NCI-H526 (cell line): ENCODE results near the gene CARS2.
"Not testable (repeated sequence)": the region's sequence is repeated elsewhere in the genome, so short reads cannot be mapped to it uniquely, and the experiment has no call there.

Source experiments
- DNase-seq, 2 experiments: peaks; one replicate each; lab custom pipeline; 2025; lab: John Stamatoyannopoulos, UW

The CARS2 gene

DNA sequence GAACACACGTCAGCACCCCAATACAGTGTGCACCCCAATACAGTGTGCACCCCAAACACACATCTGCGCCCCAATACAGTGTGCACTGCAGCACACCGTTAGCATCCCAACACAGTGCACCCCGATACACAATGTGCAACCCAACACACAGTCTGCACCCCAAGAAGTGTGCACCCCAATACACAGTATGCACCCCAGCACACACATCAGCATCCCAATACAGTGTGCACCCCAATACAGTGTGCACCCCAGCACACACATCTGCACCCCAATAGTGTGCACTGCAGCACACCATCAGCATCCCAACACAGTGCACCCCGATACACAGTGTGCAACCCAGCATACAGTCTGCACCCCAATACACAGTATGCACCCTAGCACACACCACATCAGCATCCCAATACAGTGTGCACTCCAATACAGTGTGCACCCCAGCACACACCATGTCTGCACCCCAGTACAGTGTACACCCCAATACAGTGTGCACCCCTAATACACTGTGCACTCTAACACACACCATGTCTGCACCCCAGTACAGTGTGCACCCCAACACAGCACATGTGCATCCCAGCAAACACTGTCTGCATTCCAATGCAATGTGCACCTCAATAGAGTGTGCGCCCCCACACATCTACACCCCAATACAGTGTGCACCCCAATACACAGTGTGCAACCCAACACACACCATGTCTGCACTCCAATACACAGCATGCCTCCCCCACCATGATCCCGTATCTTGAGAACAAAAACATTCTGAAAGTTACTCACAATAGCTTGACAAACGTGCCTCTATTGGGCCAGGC lies 855 bp upstream of the CARS2 start:
- no peak for DNase-seq

DNA sequence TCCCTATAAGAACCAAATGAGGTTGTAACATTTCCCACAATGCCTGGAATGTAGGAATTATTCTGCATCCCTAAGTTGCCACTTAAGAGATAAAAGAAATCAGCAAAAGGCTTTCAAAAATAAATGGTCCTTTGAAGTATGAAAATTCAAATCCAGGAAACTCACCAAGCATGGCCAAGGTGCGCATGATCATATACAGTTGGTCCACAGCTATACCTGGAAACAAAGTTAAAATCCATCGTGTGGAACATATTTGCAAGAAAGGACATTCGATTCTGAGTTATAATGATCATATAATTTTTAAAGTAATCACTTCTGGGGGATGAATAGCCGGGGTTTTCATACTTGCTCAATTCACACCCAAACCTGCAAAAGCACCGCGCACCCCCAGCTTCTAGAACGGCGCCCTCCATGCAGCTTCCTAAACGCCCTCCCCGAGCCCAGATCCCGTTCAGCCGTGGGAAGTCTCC lies 525 bp downstream of the CARS2 start:
- DNase-seq: no peak

DNA sequence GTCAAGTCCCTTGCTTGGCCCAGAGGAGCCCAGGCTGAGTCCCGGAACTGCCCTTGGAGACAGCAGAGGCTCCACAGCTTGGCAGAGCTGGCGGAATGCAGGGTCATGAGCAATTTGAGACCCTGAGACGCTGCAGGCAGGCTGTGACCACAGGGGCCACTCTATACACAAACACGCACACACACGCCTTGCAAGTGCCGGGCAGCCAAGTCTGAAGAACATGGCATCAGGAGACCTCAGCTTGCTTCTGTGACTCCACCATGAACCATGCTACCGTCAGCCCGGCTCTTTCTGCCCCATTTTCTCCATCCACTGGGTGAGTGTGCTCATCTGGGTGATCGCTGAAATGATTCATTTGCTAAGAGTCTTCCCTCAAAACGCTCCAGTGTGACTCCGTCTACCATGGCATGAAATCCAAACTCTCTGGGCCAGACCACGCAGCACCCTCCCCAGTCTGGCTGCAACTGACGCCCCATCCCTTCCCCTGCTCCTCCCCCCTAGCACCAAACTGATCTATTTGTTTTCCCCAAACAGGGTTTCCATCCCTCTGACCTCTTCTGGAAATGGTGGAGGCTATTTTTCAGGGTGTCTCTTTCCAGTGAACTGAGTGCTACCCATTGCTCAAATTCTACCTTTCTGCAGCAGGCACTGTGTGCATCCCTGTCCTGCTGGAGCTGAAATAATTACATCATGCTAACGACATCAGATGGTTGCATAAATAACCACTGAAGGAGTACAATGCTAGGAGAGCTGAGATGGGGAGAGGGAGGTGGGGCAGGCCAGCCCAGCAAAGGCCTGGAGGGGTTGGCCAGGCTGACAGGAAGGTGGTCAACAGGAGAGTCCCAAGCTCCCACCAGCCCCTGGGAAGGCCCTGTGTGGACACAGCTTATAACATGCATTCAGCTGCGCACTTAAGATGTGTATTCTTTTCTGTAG lies 3.1 kb downstream of the CARS2 start:
- DNase-seq: no peak

DNA sequence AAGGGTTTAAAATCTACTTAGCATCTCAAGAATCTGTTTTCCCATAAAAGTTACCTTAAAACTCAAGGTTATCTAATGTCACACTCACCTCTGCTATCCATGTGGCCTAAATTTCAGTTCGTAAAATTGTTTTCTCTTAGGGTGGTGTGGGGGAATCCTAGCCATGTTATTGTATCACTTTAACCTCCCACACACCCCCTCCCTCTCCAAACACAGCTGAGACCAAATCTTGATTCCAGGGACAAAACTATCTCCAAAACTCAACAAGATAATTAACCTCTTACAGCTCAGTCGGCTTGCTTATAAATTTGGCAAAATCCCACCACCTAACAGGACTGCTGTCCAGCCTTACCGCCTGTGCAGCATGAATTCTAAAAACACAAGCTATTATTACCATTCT lies 3.8 kb downstream of the CARS2 start:
- DNase-seq: no peak

DNA sequence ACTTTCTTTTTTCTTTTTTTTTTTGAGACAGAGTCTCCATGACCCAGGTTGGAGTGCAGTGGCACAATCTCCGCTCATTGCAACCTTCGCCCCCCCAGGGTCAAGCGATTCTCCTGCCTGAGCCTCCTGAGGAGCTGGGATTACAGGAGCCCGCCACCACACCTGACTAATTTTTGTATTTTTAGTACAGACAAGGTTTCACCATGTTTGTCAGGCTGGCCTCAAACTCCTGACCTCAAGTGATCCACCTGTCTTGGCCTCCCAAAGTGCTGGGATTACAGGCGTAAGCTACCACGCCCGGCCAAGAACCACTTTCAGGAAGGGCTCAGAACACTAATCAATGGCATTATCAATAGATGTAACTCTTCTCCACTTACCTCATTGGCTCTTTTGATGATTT lies 4.9 kb downstream of the CARS2 start:
- not testable (repeated sequence) for DNase-seq

DNA sequence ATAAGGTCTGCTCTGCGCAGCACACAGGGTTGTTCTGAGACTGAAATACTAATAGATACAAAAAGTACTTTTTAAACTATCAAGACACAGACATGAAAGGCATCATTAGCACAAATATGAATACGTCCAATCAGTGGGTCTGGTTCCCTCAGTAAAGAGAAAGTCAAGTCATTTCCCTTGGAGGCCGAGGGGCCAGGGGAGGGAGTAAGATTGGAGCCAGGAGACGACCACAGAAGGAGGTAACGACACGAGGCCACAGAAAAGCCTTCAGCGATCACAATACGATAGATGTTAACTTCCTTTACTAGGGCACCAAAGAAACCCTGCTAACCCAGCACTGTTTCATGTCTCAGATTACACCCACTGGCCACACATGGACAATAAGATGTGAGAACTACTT lies 5.3 kb downstream of the CARS2 start:
- DNase-seq: no peak

DNA sequence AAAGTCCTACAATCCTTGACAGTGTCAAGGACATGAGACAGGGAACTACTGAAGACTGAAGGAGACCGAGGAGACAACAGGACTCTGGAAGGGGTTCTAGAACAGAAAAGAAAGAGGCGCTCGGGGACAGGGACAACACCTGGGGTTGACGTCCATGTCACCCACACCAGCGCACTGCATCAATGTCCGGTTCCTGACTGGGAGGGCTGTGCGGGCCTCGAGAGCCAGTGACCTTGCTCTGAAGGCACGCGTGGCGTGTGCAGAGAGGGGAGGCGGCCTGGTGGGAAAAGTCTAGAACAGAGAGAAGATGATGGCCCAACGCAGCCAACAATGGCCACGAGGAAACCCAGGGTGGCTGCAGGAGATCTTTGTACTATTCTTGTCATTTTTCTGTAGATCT lies 5.7 kb downstream of the CARS2 start:
- no peak for DNase-seq

DNA sequence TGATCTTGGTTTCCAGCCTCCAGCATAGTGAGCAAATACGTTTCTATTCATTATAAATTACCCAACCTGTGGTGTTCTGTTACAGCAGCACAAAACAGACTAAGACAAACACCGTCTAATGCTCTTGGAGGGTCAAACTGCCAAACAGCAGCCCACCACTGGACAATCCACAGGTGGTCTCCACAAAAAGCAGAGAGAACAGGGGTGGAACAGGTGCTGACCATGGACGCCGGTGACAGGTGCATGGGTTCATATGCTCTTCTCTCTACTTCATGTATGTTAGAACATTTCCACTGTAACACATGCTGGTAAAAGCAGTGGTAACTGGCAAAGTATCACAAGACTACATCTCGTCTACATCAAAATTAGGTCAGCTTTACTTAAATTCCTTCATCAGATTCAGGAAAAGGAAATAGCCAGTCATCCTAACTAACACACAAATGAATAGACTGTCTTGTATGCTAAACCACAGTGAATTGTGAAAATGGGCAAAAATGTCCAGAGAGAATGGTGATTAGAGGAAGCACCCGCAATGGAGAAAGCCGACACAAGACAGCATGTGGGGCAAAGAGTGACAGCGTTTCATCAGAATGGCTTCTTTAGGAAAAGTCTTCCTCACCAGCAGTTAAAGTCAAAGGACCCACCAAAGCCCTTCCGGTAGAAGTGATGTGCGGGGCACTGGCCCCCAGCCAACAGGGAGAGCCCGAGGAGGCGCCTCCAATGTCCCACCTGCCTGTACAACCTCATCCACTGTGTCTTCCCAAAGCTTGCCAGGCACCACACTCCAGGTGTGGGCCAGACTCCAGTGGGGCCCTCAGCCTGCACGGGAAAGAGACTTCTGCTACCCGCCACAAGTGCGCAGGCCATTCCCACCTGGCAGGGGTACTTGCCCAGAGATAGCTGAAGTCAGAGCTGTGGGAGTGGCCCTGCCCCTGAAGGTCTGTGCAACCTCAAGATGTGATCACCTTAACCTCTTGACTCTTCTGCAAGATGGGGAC lies 6.5 kb downstream of the CARS2 start:
- DNase-seq: no peak

DNA sequence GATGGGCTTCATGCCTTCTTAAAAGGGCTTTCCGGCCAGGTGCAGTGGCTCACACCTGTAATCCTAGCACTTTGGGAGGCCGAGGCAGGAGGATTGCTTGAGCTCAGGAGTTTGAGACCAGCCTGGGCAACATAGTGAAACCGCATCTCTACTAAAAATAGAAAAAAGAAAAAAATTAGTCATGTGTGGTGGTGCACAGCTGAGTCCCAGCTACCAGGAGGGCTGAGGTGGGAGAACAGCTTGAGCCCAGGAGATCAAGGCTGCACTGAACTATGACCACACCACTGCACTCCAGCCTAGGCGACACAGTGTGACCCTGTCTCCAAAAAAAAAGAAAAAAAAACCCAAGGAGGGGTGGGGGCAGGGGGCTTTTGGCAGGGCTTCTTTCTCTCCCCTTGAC lies 7.2 kb downstream of the CARS2 start:
- no peak for DNase-seq

DNA sequence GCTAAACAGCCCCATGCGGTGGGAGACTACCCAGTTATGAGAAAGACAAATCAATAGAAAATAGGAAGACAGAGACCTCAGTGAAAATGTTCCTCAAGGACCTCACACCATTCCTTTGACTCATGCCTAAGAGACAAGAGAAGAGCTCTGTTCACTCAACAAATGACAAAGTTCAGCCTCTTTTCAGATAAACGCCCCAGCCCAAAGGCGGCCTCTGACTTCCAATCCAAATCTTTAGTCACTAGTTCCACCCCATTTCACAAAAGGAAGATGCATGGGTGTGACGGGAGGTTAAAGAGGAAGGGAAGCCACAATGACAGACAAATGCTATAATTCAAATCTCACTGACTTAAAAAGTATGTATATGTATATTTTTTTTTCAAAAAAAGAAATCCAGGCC lies 8.1 kb downstream of the CARS2 start:
- DNase-seq: no peak

DNA sequence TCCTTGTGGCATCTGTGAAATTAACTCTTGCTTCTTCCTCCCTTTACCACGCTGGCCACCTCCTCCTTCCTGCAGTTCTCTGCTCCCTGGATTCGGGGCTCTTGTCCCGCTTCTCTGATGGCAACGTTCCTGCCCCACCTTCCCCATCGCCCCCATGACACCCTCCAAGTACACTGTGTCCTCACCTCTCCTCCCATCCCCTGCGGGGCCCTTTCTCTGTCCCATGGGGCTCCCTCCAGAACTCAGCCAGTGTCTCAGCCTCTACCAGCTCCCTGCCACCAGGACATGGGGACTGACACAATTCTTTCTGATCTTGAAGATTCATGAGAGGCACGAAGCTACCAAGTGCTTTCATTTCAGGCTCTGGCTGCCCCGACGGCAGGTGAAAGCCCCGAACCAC lies 9.1 kb downstream of the CARS2 start:
- DNase-seq: no peak

DNA sequence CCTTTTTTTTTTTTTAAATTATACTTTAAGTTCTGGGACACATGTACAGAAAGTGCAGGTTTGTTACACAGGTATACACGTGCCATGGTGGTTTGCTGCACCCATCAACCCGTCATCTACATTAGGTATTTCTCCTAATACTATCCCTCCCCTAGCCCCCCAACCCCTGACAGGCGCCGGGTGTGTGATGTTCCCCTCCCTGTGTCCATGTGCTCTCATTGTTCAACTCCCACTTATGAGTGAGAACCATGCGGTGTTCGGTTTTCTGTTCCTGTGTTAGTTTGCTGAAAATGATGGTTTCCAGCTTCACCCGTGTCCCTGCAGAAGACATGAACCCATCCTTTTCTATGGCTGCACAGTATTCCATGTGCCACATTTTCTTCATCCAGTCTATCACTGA lies 10.1 kb downstream of the CARS2 start:
- not testable (repeated sequence) for DNase-seq

DNA sequence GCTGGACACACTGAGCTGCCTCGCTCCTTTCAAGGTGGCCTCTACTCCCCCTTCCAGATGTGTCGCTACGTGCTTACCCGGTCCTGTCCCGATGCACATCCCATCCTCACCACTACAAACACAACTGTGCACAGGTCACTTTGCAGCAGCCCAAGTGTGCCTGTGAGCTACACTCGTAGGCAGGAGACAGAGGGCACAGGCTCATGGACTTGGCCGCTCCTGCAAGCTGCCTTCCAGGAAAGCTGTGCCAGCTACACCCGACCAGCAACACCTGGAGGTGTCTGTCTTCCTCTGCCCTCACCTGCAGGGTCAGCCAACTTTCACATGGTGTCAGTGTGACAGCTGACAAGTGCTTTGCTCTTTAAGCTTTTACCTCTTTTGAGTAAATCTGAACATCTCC lies 15.4 kb downstream of the CARS2 start:
- no peak for DNase-seq

DNA sequence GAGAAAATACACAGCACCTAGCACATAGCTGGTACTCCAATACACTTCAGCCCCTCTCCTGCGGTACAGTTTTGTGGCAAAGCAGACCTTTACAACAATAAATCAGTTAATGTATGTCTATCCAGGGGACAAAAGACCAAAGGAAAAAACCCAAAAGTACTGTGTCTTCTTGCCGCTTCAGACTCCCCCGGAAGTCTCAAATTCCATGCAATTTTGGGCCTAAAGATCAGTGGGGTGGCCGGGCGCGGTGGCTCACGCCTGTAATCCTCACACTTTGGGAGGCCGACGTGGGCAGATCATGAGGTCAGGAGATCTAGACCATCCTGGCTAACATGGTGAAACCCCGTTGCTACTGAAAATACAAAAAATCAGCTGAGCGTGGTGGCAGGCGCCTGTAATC lies 16.2 kb downstream of the CARS2 start:
- no peak for DNase-seq

DNA sequence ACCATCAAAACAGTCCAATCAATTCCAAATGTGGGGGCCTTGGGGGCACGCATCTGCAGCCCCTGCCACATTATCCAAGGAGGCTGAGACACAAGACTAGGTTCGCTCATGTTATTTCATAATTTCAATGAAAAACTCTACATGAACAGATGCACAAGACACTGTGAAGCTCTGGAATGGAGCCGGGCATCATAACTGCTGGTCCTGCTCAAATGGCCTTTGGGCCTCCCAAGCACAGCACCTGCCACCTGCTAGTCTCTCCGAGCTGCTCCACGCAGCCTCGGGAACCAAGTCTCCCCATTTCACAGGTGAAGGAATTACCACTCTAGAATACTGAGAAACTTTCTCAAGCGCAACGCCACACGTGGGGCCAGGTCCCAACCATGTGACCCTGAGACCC lies 16.9 kb downstream of the CARS2 start:
- no peak for DNase-seq

DNA sequence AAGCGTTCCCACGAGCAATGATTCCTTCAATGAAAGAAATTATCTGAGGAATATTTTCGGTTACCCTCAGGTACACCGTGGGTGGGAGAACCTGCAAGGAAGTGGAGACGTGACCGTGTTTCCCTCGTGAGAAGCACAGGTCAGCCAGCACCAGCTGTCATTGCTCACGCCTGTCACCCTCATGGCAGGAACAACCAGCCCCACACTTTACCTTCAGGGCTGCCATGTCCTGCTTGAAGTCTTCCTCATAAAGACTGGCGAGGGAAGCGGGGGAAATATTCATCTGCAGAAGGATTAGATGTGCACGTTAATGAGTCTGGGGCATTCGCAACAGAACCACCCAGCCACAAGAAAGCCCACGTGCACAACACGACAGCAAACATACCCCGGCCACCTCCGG lies 18.2 kb downstream of the CARS2 start:
- no peak for DNase-seq

DNA sequence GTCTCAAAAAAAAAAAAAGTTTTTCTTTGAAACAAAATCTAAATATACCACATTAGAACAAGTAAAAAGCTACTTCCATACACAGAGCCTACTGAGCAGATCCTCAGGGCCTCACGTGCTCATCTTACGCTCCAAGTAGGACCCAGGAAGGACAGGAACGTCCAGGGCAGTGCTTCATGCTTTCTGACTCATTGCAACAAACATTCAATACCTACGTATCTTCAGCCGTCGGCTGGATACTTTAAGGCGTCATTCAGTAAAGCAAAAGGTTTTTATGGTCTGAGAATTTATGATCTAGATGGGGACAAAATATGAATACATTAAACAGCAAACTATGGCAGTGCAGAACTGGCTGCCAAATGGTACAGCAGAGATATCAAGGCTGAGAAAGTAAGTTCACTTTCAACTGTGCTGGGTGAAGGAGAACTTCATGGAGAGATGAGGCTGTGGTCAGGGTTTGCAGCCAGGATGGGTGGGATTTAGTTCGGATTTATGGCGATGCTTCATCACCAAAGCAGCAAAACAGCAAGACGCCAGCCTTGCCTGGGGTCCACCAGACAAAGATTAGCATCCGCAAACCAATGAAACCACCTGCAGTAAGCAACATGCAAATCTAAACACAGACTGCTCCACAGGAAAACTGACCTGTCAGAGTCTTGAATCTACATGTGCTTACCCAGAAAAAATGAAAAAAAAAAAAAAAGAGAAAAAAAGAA lies 20.5 kb downstream of the CARS2 start:
- DNase-seq: peak; percentile 94 to 95

DNA sequence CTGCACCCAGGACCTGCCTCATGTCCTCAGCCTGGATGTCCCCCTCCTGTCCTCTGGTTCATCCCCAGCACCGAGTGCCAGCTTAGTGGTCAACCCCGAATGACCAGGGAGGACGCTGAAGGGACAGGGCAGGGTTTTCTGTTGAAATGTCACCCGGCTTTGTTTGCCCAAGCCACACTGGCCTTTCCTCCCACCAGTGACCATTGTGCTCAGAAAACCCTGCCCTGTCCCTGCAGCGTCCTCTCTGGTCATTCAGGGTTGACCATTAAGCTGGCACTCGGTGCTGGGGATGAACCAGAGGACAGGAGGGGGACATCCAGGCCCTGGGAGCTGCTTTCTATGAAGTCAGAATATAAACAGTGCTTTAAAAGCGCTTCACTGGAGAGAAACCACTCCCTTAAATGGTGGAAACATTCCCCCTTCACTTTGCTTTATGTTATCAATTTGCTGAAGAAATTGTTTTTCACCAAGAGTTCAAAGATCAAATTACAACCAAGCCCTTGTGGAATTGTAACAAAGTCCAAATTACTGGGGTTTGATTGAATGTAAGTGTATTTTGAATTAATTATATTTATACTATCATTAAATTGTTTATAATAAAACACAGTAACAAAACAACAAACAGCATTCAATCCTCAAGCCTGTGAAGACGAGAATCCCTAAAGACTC lies 21.4 kb downstream of the CARS2 start:
- DNase-seq: no peak

DNA sequence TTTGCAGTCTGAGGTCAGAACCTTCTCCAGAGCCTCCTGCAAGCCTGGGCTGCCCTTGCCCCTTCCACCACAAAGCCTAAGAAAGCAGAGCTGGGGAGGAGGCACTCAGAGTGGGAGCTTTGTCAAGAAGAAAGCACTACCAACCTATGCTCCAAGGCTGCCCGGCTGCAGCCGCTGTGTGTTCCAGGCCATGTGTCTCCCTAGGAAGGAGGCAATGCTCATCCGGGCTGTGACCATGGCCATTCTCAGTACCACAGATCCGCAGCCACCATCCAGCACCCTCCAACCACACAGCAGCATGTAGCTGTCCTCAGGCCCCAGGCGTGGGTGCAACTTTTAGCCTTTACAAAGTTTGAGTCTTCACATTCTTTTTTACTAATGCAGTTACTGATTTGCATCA lies 22.0 kb downstream of the CARS2 start:
- DNase-seq: no peak

DNA sequence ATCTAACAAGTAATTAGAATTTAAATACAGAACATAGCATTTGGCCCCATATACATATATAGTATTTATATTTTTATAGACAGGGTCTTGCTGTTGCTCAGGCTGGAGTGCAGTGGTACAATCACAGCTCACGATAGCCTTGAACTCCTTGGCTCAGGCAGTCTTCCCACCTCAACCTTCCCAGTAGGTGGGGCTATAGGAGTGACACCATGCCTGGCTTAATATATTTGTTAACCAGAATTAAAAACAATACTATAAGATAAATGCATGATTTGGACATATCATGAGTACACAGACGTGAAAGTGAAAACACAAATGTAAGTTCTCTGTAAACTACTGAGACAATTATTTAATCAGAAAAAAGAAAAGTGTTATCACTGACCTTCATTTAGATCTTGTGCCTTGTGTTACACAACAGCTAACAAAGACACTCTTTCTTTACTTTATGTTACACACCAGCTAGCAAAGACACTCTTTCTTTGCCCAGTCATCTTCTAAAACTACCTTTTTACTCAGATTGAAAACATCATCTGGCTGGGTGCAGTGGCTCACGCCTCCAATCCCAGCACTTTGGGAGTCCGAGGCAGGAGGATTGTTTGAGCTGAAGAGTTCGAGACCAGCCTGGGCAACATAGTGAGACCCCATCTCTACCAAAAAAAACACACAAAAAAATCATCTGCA lies 22.6 kb downstream of the CARS2 start:
- peak; percentile 43 to 68 for DNase-seq
